Measurements from ENCODE around the gene EDIL3. TPM values are rescaled to one million over a fixed set of nuclear protein-coding genes. Genes with fewer than 3 reads are reported as not detected.

Gene EDIL3
- total RNA-seq, 4 donors from 2014 or later: 5.6 to 38.9 (median 25.6) TPM

DNA sequence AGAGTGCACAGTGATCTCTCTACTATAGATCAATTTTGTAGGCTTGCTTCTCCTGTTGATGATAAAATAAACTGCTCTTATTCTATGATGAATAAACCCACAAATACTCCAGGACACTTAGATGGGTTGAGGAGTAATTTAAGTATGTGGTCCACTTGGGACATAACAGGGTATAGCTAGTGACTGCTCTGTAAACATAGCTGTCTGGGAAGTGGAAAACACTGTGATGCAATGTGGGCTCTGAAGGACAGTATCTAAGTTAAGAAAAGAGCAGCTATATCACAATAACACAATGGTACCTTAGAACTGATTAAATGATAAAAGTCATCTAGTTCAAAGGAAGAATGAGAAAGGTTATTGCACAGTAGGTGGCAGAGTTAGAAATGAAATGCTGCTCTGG, 369.7 kb downstream of the EDIL3 start:
- H3K4me1 ChIP-seq: no peaks in the 10 kb centered on the region
- no peaks in the 10 kb centered on the region for H3K27me3 ChIP-seq
- H3K36me3 ChIP-seq: no peaks in the 10 kb centered on the region
- DNase-seq: no peak
- TF ChIP-seq EP300 (IDR thresholded peaks at IDR 0.05; ENCODE audit: low read depth) (no peak), POLR2A (IDR thresholded peaks at IDR 0.05) (no peak), CTCF (IDR thresholded peaks at IDR 0.05) (no peak), POLR2AphosphoS5 (IDR thresholded peaks at IDR 0.05) (no peak)
- no peaks in the 10 kb centered on the region for H3K9me3 ChIP-seq
- H3K4me3 ChIP-seq: no peak overlapping the region
- H3K27ac ChIP-seq: peak overlapping the region in 1 of 4 donors; percentile 6
- intact Hi-C loops (cut with DNase I; ENCODE audit: low total_unique reads): no loop called here
- in situ Hi-C loops (cut with MboI; ENCODE audit: low pct_ligation_motif_present in 1 of 4, low pct_unique_long_range_greater_than_20kb in 1 of 4, low sequenced_read_pairs in 3 of 4): no loop called here

- TF ChIP-seq EP300 (IDR thresholded peaks at IDR 0.05; ENCODE audit: low read depth): no peak
- TF ChIP-seq POLR2AphosphoS5 (IDR thresholded peaks at IDR 0.05): no peak
- no peak for TF ChIP-seq POLR2A (IDR thresholded peaks at IDR 0.05)
- TF ChIP-seq CTCF (IDR thresholded peaks at IDR 0.05): no peak
- Histone ChIP-seq H3K4me1 (no peaks in the 10 kb centered on the region), H3K4me3 (no peak overlapping the region), H3K27ac (no peak overlapping the region), H3K27me3 (no peaks in the 10 kb centered on the region), H3K9me3 (no peaks in the 10 kb centered on the region), H3K36me3 (no peaks in the 10 kb centered on the region)
- intact Hi-C loops (cut with DNase I; ENCODE audit: low total_unique reads): no loop called here
- no peak for DNase-seq
- in situ Hi-C loops (cut with MboI; ENCODE audit: low pct_ligation_motif_present in 1 of 4, low pct_unique_long_range_greater_than_20kb in 1 of 4, low sequenced_read_pairs in 3 of 4): no loop called here
- WGBS, 2 donors (ENCODE audit: low coverage in 1 of 2): 64% methylated on average over 2 of the region's 2 CpGs
Measured at GRCh38 chr5:83993803-83994202, 390.9 kb downstream of the EDIL3 start.

GRCh38 chr5:83991566-83992224, 393.0 kb downstream of the EDIL3 start:
- Histone ChIP-seq H3K4me3 (no peak overlapping the region), H3K4me1 (no peaks in the 10 kb centered on the region), H3K27me3 (no peaks in the 10 kb centered on the region), H3K36me3 (no peaks in the 10 kb centered on the region), H3K27ac (no peak overlapping the region), H3K9me3 (no peaks in the 10 kb centered on the region)
- WGBS, 2 donors (ENCODE audit: low coverage in 1 of 2): 90 to 92% methylated on average over 7 to 9 of the region's 9 CpGs
- no peak for TF ChIP-seq CTCF (IDR thresholded peaks at IDR 0.05)
- TF ChIP-seq POLR2AphosphoS5 (IDR thresholded peaks at IDR 0.05): no peak
- TF ChIP-seq POLR2A (IDR thresholded peaks at IDR 0.05): no peak
- no peak for TF ChIP-seq EP300 (IDR thresholded peaks at IDR 0.05; ENCODE audit: low read depth)
- intact Hi-C loops (cut with DNase I; ENCODE audit: low total_unique reads) (no loop called here), in situ Hi-C loops (cut with MboI; ENCODE audit: low pct_ligation_motif_present in 1 of 4, low pct_unique_long_range_greater_than_20kb in 1 of 4, low sequenced_read_pairs in 3 of 4) (no loop called here)
- no peak for DNase-seq

DNA sequence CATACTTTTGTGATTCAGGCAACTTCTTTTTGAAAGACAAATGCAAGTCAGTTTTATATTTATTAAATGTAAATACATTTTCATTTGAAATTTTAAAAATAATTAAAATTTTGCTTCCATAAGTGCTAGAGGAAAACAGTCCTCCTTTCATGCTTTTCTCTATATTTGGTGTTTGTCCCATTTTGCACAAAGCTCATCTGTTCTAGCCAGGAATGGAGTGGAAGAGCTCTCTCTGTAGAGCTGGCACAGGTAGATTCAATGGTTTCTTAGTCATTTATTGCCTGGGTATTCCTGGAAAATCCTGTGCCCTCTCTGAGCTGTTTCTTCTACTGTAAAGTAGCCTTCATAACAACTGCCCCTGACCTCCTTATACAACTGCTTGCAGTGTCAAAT, 396.4 kb downstream of the EDIL3 start:
- Histone ChIP-seq H3K4me1 (no peaks in the 10 kb centered on the region), H3K4me3 (no peak overlapping the region), H3K9me3 (no peaks in the 10 kb centered on the region), H3K27ac (no peak overlapping the region), H3K27me3 (no peaks in the 10 kb centered on the region), H3K36me3 (no peaks in the 10 kb centered on the region)
- intact Hi-C loops (cut with DNase I; ENCODE audit: low total_unique reads): no loop called here
- in situ Hi-C loops (cut with MboI; ENCODE audit: low pct_ligation_motif_present in 1 of 4, low pct_unique_long_range_greater_than_20kb in 1 of 4, low sequenced_read_pairs in 3 of 4): no loop called here
- TF ChIP-seq EP300 (IDR thresholded peaks at IDR 0.05; ENCODE audit: low read depth) (no peak), POLR2AphosphoS5 (IDR thresholded peaks at IDR 0.05) (no peak), CTCF (IDR thresholded peaks at IDR 0.05) (no peak), POLR2A (IDR thresholded peaks at IDR 0.05) (no peak)
- DNase-seq: no peak
